ENCODE results near the gene ANGPT4.
"Not testable (repeated sequence)": the region's sequence is repeated elsewhere in the genome, so short reads cannot be mapped to it uniquely, and the experiment has no call there.

ANGPT4 gene

GRCh38 chr20:906703-907270, 9.3 kb downstream of the ANGPT4 start:
- DNase-seq (ENCODE audit: low read depth in 2 of 2) = no peak

- DNase-seq (ENCODE audit: low read depth in 2 of 2) = no peak
These were observed 10.1 kb downstream of the ANGPT4 start for GRCh38 chr20:906001-906520.

GRCh38 chr20:905396-905961, 10.7 kb downstream of the ANGPT4 start:
- no peak for DNase-seq (ENCODE audit: low read depth in 2 of 2)

GRCh38 chr20:904039-904545, 12.0 kb downstream of the ANGPT4 start:
- no peak for DNase-seq (ENCODE audit: low read depth in 2 of 2)

GRCh38 chr20:897436-897835, 18.7 kb downstream of the ANGPT4 start:
- not testable (repeated sequence) for DNase-seq (ENCODE audit: low read depth in 2 of 2)

- no peak for DNase-seq (ENCODE audit: low read depth in 2 of 2)
These were observed 19.6 kb downstream of the ANGPT4 start for GRCh38 chr20:896501-897025.

GRCh38 chr20:892371-892770, 23.8 kb downstream of the ANGPT4 start:
- DNase-seq (ENCODE audit: low read depth in 2 of 2) = not testable (repeated sequence)

GRCh38 chr20:891706-892080, 24.4 kb downstream of the ANGPT4 start:
- no peak for DNase-seq (ENCODE audit: low read depth in 2 of 2)

GRCh38 chr20:891058-891705, 25.0 kb downstream of the ANGPT4 start:
- DNase-seq (ENCODE audit: low read depth in 2 of 2) = no peak

- DNase-seq (ENCODE audit: low read depth in 2 of 2) = no peak
These were observed 25.5 kb downstream of the ANGPT4 start for GRCh38 chr20:890666-891057.

GRCh38 chr20:889932-890463, 26.1 kb downstream of the ANGPT4 start:
- no peak for DNase-seq (ENCODE audit: low read depth in 2 of 2)

GRCh38 chr20:889106-889505, 27.0 kb downstream of the ANGPT4 start:
- no peak for DNase-seq (ENCODE audit: low read depth in 2 of 2)

GRCh38 chr20:888057-888456, 28.1 kb downstream of the ANGPT4 start:
- DNase-seq (ENCODE audit: low read depth in 2 of 2) = no peak

- DNase-seq (ENCODE audit: low read depth in 2 of 2) = no peak
These were observed 29.0 kb downstream of the ANGPT4 start for GRCh38 chr20:887137-887536.

- DNase-seq (ENCODE audit: low read depth in 2 of 2) = peak in 1 of 2 experiments; percentile 1
These were observed 30.9 kb downstream of the ANGPT4 start for GRCh38 chr20:884983-885952.

GRCh38 chr20:881783-882144, 34.4 kb downstream of the ANGPT4 start:
- DNase-seq (ENCODE audit: low read depth in 2 of 2) = no peak

- DNase-seq (ENCODE audit: low read depth in 2 of 2) = no peak
These were observed 34.9 kb downstream of the ANGPT4 start for GRCh38 chr20:881051-881782.

GRCh38 chr20:879626-880025, 36.5 kb downstream of the ANGPT4 start:
- no peak for DNase-seq (ENCODE audit: low read depth in 2 of 2)

- DNase-seq (ENCODE audit: low read depth in 2 of 2) = peak in 1 of 2 experiments; percentile 9
These were observed 37.4 kb downstream of the ANGPT4 start for GRCh38 chr20:878511-879307.

- no peak for DNase-seq (ENCODE audit: low read depth in 2 of 2)
These were observed 38.3 kb downstream of the ANGPT4 start for GRCh38 chr20:877814-878213.

Data from fibroblast of skin of left quadriceps (primary cell).